ENCODE data around the gene IGFBP1.

DNA sequence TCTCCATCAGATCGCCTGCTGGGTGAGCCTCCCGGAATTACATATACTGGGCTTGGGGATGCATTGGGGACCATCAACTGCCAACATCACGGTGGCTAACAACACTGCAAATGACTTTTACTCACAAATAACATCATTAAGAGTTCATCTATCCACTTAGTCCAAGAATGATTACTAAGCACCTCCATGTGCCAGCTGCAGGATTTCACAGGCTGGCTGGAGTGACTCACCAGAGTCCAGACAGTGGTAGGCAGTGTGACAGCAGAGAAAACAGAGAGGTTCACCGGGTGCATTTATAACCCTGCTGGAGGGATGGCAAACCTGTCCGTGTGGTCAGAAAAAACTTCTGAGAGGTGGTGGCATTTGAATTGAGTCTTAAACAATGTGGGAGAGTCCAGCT, 36.0 kb downstream of the IGFBP1 start:
- no peak for TF ChIP-seq CTCF (IDR thresholded peaks at IDR 0.05 in 8 of 11, conservative IDR thresholded peaks at IDR 0.05 in 3 of 11)
- TF ChIP-seq POLR2AphosphoS5 (IDR thresholded peaks at IDR 0.05): no peak
